ENCODE results near the gene TAX1BP3.

DNA sequence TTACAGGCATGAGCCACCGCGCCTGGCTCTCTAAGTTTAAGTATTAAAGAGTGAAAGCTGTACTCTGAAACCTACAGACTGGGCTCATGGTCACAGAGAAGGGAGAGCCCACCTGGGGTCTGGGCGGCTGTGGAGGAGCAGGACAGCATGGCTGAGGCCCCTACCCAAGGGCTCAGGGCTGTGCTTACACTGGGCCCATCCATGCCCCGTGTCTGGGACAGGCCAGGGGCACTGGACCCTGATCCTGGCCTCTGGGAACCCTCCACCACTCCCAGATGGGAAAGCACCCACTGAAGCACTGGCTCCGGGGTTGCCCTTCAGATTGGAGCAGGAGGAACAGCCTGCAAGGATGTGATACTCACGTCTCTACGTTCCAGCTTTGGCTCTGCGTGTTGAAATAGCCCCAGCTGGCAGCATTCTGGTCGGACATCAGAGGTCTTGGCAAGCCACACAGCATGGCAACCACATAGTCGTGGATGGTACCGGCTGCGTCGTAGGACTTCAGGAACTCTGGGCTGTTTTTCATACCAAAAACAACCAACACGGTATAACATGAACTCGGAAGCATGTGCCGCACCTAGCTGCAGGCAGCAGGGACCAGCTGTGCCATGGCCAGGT lies 45.3 kb downstream of the TAX1BP3 start:
- TF ChIP-seq NR3C1 (CRISPR knock-in tag; IDR thresholded peaks at IDR 0.05) (no peak), HDAC2 (CRISPR knock-in tag; IDR thresholded peaks at IDR 0.05) (no peak), FOXM1 (CRISPR knock-in tag; IDR thresholded peaks at IDR 0.05) (no peak), EP300 (IDR thresholded peaks at IDR 0.05; ENCODE audit: low read depth in 2 of 2, low read length in 2 of 2) (no peak), EP300 (CRISPR knock-in tag; IDR thresholded peaks at IDR 0.05; ENCODE audit: borderline replicate concordance) (no peak)
- TF ChIP-seq, protein P1, sequence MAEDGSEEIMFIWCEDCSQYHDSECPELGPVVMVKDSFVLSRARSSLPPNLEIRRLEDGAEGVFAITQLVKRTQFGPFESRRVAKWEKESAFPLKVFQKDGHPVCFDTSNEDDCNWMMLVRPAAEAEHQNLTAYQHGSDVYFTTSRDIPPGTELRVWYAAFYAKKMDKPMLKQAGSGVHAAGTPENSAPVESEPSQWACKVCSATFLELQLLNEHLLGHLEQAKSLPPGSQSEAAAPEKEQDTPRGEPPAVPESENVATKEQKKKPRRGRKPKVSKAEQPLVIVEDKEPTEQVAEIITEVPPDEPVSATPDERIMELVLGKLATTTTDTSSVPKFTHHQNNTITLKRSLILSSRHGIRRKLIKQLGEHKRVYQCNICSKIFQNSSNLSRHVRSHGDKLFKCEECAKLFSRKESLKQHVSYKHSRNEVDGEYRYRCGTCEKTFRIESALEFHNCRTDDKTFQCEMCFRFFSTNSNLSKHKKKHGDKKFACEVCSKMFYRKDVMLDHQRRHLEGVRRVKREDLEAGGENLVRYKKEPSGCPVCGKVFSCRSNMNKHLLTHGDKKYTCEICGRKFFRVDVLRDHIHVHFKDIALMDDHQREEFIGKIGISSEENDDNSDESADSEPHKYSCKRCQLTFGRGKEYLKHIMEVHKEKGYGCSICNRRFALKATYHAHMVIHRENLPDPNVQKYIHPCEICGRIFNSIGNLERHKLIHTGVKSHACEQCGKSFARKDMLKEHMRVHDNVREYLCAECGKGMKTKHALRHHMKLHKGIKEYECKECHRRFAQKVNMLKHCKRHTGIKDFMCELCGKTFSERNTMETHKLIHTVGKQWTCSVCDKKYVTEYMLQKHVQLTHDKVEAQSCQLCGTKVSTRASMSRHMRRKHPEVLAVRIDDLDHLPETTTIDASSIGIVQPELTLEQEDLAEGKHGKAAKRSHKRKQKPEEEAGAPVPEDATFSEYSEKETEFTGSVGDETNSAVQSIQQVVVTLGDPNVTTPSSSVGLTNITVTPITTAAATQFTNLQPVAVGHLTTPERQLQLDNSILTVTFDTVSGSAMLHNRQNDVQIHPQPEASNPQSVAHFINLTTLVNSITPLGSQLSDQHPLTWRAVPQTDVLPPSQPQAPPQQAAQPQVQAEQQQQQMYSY (CRISPR knock-in tag; IDR thresholded peaks at IDR 0.05): no peak
